NCI-H2029 treated with DMSO at 0.1 percent for 48 hours (cell line): ENCODE measurements around the gene FBLN1.
"Not testable (repeated sequence)": the region's sequence is repeated elsewhere in the genome, so short reads cannot be mapped to it uniquely, and the experiment has no call there.

Source experiments
- DNase-seq: peaks from one replicate; lab custom pipeline; 2025; lab: John Stamatoyannopoulos, UW

The FBLN1 gene

DNA sequence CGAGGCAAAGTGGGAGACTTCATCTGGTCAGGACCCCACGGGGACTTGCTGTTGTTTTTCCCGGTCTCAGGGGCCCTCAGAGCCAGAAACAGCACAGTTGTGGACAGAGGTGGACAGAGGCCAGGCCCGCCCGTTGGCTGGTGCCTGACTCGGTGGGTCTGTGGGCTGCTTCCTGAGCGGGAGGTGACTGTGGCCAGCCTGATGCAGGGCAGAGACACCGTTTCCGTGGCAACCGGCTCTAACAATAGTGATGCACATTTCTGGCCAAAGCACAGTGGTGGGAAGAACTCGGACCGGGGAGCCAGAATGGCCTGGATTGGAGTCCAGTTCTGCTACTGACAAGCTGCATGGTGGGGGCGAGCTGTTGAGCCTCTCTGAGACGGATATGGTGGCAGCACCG is 110.3 kb downstream of the FBLN1 start:
- DNase-seq: no peak

DNA sequence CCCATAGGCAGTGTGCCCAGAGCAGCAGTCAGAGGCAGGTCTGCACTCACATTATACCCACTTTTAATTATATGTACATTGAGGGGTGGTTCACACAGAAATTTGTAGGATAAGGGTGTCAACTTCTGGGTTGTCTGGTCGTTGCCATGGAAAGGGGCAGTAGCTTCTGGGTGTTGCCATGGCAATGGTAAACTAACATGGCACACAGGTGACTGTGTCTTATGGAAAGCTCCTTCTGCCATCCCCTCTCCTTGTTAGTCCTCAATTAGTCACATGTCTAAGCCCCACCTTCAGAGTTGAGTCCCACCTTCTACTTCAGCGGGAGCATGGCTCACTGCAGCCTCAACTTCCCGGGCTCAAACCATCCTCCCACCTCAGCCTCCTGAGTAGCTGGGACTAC is 112.7 kb downstream of the FBLN1 start:
- no peak for DNase-seq

DNA sequence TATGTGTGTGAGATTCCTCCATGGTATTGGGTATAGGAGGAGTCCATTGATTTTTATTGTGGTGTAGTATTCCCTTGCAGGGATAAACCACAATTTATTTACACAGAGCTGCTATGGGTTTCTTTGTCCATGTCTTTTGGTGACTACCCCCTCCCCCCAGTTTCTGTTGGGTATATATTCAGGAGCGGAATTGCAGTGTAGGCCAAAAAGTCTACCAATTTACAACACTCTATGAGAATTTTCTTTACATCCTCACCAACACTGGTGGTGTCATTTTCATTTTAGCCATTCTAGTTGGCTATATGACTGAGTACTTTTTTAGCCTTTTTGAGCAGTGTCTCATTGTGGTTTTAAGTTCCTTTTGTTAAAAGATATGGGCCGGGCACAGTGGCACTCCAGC is 113.7 kb downstream of the FBLN1 start:
- no peak for DNase-seq

DNA sequence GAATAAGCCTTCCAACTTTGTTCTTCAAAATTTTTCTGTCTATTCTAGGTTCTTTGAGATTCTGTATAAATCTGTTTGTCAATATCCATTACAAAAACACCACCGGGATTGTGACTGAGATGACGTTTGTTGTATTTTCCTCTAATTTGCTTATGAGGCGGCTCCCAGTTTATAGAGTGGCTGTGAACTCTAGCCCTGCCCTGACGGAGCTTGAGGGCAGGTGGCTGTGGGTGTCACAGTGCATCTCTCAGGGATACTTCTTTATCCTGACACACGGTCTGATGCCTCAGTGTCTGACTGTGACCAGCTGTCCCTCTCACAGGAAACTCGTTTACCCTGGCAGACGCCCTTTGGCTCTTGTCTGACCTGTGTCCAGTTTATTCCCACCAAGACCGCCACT is 115.3 kb downstream of the FBLN1 start:
- no peak for DNase-seq

DNA sequence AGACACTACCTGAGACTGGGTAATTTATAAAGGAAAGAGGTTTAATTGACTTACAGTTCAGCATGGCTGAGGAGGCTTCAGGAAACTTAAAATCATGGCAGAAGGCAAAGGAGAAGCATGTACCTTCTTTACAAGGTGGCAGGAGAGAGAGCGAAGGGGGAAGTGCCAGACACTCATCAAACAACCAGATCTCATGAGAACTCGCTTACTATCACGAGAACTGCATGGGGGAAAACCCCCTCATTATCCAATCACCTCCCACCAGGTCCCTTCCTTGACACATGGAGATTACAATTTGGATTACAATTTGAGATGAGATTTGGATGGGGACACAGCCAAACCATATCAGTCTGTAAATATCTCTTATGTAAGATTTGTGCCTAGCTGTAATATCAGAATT is 118.0 kb downstream of the FBLN1 start:
- DNase-seq: no peak

GRCh38 chr22:45621836-45622600 is 119.3 kb downstream of the FBLN1 start:
- no peak for DNase-seq

DNA sequence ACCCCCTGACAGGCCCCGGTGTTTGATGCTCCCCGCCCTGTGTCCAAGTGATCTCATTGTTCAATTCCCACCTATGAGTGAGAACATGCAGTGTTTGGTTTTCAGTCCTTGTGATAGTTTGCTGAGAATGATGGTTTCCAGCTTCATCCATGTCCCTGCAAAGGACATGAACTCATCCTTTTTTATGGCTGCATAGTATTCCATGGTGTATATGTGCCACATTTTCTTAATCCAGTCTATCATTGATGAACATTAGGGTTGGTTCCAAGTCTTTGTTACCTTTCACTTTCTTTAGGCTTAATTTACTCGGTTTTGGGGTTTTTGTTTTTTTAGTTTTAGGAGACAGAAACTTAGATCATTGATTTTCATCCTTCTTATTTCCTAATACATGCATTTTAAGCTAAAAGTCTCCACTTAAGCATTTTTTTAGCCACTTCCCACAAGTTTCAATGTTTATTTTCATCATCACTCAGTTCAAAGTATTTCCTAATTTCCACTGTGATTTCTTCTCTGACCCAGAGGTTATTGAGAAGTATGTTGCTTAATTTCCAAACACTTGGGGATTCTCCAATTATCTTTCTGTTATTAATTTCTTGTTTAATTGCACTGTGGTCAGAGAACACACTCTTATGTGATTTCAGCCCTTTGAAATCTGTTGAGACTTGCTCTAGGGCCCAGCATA is 120.9 kb downstream of the FBLN1 start:
- not testable (repeated sequence) for DNase-seq

DNA sequence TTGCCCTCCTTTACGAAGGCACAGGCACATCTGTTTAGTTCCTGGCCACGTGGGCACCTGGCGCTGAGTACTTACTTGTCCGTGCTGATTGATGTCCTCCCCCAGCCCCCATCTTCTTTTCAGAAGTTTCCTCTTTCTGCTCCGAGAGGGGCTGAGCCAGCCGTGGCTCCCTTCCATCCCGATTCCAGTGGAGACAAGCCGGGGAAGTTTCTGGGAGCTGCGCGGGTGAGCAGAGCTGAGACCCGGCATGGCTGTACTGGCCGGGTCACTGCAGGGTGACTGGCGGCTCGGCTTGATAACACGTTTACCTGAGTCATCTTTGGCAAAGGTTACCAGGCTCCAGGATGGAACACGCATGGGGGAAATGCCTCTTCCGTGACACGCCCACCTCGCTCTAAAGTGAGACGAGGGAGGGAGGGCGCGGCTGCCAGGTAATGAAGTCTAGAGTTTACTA is 123.5 kb downstream of the FBLN1 start:
- no peak for DNase-seq

GRCh38 chr22:45627489-45628233 is 125.0 kb downstream of the FBLN1 start:
- DNase-seq: no peak

DNA sequence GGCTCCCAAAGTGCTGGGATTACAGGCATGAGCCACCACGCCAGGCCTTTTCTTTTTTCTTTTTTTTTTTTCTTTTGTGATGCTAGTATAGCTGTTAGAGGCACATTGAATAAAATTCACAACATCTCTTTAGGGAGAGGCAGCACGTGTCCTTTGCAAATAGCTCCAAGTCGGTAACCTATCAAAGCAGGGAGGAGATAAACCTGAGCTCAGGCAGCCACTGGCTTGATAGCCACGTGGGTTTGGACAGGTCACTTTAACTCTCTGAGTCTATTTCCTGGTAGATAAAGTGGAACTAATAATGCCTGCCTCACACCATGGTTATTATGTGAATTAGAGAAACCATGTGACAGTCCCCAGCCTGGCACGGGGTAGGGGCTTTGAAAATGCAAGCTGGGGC is 125.8 kb downstream of the FBLN1 start:
- no peak for DNase-seq

DNA sequence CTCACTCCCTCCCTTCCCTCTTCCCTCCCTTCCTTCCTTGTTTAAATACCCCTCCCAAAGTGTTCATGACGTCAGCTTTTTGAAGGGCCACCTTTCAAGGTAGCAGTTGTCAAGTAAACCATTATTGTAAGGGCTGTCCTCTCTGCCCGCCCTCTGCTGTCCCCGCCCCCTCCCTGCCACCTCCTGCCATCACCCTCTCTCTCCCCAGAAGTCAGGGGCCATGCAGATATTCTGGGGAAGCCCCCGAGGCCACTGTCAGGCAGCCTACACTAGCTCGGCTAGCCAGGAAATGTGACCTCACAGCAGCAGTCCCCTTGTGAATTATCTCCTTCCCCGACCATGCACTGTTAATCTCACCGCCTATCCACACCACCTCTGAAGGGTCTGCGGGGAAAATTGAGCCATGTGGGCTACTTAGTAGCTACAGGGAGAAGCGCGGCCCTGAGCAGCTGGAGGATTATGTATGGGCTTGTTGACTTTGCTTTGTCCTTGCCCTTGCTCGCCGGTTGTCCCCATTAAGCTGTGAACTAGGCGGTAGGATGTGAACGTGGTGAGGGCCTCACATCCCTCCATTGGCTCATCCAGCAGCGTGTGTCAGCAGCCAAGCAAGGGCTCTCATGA is 126.9 kb downstream of the FBLN1 start:
- peak; percentile 72 for DNase-seq

DNA sequence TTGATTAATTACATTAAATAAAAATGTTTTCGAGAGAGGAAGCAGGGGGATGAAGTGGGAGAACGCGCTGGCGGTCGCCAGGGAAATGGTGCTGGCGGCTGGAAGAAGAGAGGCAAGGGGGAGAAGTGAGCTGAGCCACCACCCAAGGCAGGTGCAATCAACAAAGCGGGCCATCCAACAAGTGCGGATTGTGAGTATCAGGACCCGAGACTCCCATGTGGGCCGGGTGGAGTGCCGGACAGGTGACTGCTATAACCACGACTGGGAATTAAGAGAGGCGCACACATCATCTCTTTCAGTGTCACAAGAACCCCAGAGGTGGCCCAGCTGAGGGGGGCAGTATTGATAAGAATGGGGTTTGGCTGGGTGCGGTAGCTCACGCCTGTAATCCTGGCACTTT is 127.8 kb downstream of the FBLN1 start:
- DNase-seq: no peak

DNA sequence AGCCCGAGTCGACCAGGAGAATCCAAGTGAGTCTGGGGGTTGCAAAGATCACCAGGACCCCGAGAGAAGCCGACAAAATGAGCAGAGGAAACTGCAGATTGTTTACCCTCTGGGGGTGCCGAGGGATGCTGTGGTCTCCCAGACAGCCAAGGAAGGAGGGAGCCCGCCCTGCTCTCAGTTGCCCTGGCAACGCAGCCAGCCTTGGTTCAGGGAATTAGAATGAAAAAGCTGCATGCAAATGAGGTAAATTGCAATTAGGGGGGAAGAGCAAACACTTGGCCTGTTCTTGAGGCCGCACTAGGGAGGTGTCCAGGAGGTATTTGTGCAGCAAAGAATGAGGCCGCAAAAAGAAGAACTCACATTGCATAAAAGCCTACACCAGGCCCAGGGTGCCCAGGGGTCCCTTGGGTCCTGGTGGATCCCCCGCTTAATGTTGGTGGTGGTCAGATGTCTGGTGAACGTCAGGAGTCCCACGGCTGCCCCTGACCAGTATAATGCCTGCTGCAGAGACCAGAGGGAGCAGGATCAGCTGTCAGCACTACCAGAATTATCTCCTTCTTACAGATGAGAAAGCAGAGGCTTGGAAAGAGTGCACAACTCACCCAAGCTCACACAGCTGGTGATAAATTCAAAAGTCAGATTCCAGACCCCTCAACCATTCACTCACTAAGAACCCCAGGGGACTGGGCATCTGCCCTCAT is 128.6 kb downstream of the FBLN1 start:
- DNase-seq: no peak

DNA sequence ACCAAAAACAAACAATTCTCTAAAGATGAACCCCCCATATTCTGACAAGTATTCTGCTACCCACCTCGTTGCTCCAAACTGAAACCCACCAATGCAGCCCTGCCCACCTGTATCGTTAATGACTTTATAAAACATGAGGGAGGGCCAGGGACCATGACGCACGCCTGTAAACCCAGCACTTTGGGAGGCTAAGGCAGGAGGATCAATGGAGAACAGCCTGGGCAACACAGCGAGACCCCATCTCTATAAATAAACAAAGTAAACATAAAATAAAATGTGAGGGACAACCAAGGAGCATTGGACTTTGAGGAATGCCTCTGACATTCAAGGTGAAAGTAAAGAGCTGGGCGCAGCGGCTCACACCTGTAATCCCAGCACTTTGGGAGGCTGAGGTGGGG is 129.2 kb downstream of the FBLN1 start:
- no peak for DNase-seq

GRCh38 chr22:45632791-45633515 is 130.3 kb downstream of the FBLN1 start:
- DNase-seq: no peak

- DNase-seq: no peak
Measured at GRCh38 chr22:45636683-45637082, 134.0 kb downstream of the FBLN1 start.

DNA sequence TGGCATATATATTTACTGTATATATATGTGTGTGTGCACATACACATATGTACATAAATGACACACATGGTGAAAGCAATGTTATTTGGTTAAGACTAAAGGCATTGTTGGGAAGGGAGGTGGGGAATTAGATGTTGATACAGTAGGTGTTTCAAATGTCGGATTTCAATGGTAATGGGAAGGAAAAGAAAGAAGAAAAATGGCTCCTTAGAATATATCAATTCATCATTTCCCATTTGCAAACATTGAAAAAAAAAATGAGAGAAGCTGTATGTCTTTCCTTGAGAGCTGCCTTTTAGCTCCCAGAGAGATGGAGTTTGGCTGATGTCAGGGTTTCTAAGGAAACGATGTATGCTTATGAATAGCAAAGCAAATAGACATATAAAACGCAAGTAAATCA is 135.5 kb downstream of the FBLN1 start:
- DNase-seq: no peak

DNA sequence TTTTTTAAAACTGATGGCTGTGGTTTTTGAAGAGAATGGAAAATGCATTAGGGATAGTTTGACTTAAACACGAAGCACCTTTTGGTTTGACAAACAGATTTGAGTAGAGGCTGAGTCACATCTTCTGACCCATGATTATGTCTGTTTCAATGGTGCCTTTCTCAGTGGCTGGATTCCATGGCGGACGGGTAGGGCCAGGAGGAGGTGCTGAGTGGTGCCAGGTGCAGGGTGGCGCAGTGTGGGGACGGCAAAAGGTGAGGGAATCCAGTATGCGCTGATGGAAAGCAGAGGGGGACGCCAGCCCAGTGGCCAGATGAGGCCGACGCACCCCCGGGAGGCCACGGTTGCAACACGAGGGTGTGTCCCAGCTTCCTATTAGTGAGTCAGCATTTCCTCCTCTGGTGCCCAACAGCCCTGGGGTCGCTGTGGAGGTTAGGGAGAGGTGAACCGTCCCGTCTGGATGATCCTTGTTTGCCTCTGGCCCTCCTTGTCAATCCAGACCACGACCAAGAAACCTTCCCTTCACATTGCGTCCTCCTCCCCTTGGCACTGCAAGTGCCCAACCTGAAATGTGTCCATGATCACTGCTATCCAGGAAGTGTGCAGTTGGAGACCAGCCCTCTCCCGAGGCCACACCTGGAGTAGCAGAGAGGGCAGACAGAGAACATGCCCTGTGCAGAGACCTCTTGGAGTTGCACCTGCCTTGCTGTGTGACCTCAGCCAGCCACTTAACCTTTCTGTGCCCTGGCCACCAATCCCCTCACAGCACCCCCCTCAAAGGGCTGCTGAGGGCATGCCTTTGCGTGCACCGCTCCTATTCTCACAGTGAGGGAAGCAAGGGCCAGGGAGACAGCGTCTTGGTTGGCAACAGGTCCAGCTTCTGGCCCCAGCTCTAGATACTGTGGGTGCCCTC is 136.4 kb downstream of the FBLN1 start:
- DNase-seq: no peak

DNA sequence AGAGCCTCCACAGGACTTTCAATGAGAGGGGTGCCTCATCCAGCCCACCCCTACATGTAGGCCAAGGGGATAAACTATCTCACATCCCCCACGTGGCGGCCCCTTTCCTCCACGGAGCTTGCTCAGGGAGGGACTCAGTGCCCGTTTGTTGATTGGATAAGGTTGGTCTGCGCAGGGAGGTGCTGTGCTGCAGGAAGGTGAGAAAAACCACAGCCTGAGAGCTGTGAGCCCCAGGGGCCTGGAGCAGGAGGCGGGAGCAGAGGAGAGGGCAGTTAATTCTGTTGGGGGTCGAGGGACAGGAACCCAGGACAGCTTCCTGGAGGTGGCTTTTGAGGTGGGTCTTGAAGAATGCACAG is 137.0 kb downstream of the FBLN1 start:
- no peak for DNase-seq

DNA sequence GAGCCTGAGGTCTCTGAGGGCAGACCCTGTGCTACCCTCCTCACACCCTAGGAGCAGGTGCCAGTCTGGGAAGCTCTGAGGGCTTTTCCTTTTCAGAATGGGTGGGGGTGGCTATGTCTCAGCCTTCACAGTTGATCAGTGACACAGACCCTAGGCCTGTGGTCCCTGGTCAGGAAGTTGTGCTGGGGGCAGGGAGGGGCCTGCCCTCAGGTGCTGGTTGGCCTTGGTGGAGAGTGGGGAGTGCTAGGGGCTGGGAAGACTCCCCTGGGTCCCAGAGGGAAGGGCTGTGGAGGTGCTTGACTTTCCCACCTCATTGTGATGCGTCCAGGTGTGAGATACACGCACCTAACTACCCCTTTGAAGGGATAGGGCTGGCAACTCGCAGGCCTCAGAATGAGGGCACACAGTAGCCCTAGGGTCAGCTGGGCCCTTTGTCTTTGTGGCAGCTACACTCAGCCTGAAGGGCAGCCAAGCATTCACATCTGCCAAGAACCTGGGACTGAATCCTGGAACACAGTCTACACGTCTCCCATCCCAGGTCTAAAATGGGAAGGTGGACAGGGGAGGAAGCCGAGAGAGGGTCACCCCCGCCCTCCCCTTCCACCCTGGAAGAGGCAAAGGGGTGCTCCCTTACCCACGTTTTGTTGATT is 137.7 kb downstream of the FBLN1 start:
- DNase-seq: no peak
